GM10248 (cell line): ENCODE results near the gene ZNF432.
"Not testable (repeated sequence)": the region's sequence is repeated elsewhere in the genome, so short reads cannot be mapped to it uniquely, and the experiment has no call there.

Source experiments
- CTCF ChIA-PET: fragments of 300-600 bp; sonication (Branson Sonifier 250); formaldehyde crosslinking; extraction: SDS; loops from one replicate; lab custom pipeline; 2021; ENCODE audit warnings: antibody characterized with exemption; lab: Yijun Ruan, JAX
- POLR2A ChIA-PET: fragments of 350-650 bp; sonication (Branson Sonifier 250); formaldehyde crosslinking; extraction: SDS; loops from one replicate; lab custom pipeline; 2020; ENCODE audit warnings: antibody characterized with exemption; lab: Yijun Ruan, JAX
- DNase-seq: peaks from one replicate; pipeline ENCODE4 v3.0.0; 2012; ENCODE audit errors: extremely low spot score
- CTCF ChIP-seq: IDR thresholded peaks from 2 replicates; pipeline ENCODE4 v1.5.1; 2012; ENCODE audit warnings: mild to moderate bottlenecking, low read depth; ENCODE audit errors: extremely low read depth, missing control alignments, control extremely low read depth

ZNF432 gene

GRCh38 chr19:52069653-52070052, 21.0 kb upstream of the ZNF432 start:
- no peak for DNase-seq
- CTCF ChIA-PET = no interaction called here
- POLR2A ChIA-PET = no interaction called here
- no peak for TF ChIP-seq CTCF

GRCh38 chr19:52066258-52066863, 17.7 kb upstream of the ZNF432 start:
- ChIA-PET CTCF (no interaction called here), POLR2A (no interaction called here)
- DNase-seq = no peak
- no peak for TF ChIP-seq CTCF

- ChIA-PET POLR2A (no interaction called here), CTCF (no interaction called here)
- no peak for TF ChIP-seq CTCF
- DNase-seq = no peak
Measured at GRCh38 chr19:52065399-52065798, 16.8 kb upstream of the ZNF432 start.

- POLR2A ChIA-PET, CTCF ChIA-PET, DNase-seq: not testable (repeated sequence)
Measured at GRCh38 chr19:52056480-52056879, 7.8 kb upstream of the ZNF432 start.

- POLR2A ChIA-PET, CTCF ChIA-PET, DNase-seq: not testable (repeated sequence)
Measured at GRCh38 chr19:52051736-52052135, 3.1 kb upstream of the ZNF432 start.

- POLR2A ChIA-PET = no interaction called here
- no peak for DNase-seq
- no peak for TF ChIP-seq CTCF
- CTCF ChIA-PET = no interaction called here
Measured at GRCh38 chr19:52039169-52039568, 9.5 kb downstream of the ZNF432 start.

- CTCF ChIA-PET = no interaction called here
- no peak for DNase-seq
- POLR2A ChIA-PET = no interaction called here
- no peak for TF ChIP-seq CTCF
Measured at GRCh38 chr19:52034051-52034728, 14.4 kb downstream of the ZNF432 start.
